HFF-Myc (cell line): ENCODE results near the gene CDH13.

Source experiments
- DNase-seq: peaks from one replicate; pipeline ENCODE4 v3.0.0-alpha.2; 2011; ENCODE audit warnings: low read depth; ENCODE audit errors: extremely low read depth
- H3K4me3 ChIP-seq: replicated peaks from 2 replicates; pipeline ENCODE4 v1.5.1; 2011; ENCODE audit warnings: low read depth, mild to moderate bottlenecking, control low read depth, low read length
- TF ChIP-seq, protein P1 (sequence below): IDR thresholded peaks from 2 replicates; pipeline ENCODE4 v1.5.1; 2012; ENCODE audit warnings: mild to moderate bottlenecking, low read depth, low read length, control low read depth; ENCODE audit errors: missing control alignments

Gene CDH13

GRCh38 chr16:83302853-83303252, 676.1 kb downstream of the CDH13 start:
- no peak for DNase-seq
- no peak overlapping the region for H3K4me3 ChIP-seq
- TF ChIP-seq, protein P1, sequence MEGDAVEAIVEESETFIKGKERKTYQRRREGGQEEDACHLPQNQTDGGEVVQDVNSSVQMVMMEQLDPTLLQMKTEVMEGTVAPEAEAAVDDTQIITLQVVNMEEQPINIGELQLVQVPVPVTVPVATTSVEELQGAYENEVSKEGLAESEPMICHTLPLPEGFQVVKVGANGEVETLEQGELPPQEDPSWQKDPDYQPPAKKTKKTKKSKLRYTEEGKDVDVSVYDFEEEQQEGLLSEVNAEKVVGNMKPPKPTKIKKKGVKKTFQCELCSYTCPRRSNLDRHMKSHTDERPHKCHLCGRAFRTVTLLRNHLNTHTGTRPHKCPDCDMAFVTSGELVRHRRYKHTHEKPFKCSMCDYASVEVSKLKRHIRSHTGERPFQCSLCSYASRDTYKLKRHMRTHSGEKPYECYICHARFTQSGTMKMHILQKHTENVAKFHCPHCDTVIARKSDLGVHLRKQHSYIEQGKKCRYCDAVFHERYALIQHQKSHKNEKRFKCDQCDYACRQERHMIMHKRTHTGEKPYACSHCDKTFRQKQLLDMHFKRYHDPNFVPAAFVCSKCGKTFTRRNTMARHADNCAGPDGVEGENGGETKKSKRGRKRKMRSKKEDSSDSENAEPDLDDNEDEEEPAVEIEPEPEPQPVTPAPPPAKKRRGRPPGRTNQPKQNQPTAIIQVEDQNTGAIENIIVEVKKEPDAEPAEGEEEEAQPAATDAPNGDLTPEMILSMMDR = no peak

DNA sequence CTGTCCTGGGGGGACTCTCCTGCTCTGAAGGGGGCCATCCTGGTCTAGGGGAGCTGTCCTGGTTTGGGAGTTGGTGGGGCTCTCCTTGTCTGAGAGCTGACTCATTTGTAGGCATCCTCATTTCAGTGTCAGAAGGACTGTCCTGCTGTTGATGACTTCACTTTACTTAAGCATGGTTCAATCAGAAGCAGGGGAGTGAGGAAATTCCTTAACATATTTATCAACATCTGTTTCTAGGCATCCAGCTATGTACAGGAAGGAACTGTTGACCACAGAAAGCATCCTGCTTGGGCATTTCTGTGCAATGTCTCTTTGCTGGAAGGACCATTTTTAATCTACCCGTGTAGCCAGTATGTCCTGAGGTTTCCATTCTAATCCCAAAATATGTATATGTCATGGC, 678.3 kb downstream of the CDH13 start:
- TF ChIP-seq, protein P1 = no peak
- peak; percentile 83 for DNase-seq
- no peak overlapping the region for H3K4me3 ChIP-seq

DNA sequence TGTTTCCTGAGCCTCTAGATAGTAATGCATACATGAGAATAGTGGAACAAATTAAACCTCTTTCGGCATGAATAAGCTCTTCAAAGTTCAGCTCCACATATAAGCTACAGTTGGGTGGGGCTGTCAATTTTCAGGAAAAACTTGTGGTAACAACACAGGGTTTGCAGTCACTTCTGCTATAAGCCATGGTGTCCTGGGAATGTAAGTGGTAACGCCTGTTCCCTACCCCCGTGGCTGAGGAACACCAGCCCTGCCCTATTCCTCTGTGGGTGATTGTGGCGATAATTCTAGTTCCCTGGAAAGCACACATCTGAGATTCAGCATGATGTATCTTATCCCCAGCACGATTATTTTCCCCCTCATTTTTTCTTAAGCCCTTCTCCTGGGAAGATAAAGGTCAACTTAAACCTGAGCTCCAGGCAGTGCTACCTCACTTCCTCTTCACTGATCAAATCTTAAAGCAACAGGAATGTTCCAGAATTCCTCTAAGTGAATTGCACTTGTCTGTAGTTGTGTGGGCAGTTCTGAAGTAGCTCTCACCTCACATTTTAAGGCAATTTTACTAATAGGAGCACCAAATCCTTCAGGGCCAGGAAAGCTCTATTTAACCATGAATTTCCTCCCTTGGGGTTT, 680.3 kb downstream of the CDH13 start:
- DNase-seq = no peak
- TF ChIP-seq, protein P1 = no peak
- no peak overlapping the region for H3K4me3 ChIP-seq

GRCh38 chr16:83307594-83307992, 680.8 kb downstream of the CDH13 start:
- H3K4me3 ChIP-seq = no peak overlapping the region
- TF ChIP-seq, protein P1 = no peak
- DNase-seq = no peak

- TF ChIP-seq, protein P1 = no peak
- DNase-seq = no peak
These were observed 681.6 kb downstream of the CDH13 start for GRCh38 chr16:83308414-83308813.

GRCh38 chr16:83310816-83311215, 684.0 kb downstream of the CDH13 start:
- TF ChIP-seq, protein P1 = no peak
- H3K4me3 ChIP-seq = no peak overlapping the region
- peak; percentile 24 for DNase-seq

More at GRCh38 chr16:83308414-83308813, 681.6 kb downstream of the CDH13 start:
- no peak overlapping the region for H3K4me3 ChIP-seq
